HepG2 (cell line): ENCODE data around the gene CALN1. TPM values are rescaled to one million over a fixed set of nuclear protein-coding genes. Genes with fewer than 3 reads are reported as not detected.

Experiments used
- ATAC-seq: fragments of 200-7000 bp; cut with Tn5 transposase; 3 replicates; pipeline ENCODE4 v1.9.1; 2020; ENCODE audit warnings: mild to moderate bottlenecking, moderate library complexity
- BruUV-seq: library from RNA; stranded (reverse); fragments of 400-500 nt; replicated peaks from 2 replicates; lab custom pipeline; 2021; lab: Mats Ljungman, UMichigan
- CTCF ChIA-PET: fragments of 300-600 bp; formaldehyde crosslinking; extraction: SDS; loops from one replicate; lab custom pipeline; 2021; ENCODE audit warnings: low total read pairs, inconsistent platforms, low intra/inter-chr PET ratio; lab: Yijun Ruan, JAX
- POLR2A ChIA-PET: fragments of 350-600 bp; sonication (Branson Sonifier 250); formaldehyde crosslinking; loops from one replicate; lab custom pipeline; 2020; ENCODE audit warnings: antibody characterized with exemption, inconsistent platforms; lab: Yijun Ruan, JAX
- DNase-seq: peaks from one replicate; pipeline ENCODE4 v3.0.0-alpha.2; 2015; ENCODE audit warnings: low spot score
- FAIRE-seq: peaks from 3 replicates; lab custom pipeline; 2011; peaks lifted over from hg19 to GRCh38; lab: Jason Lieb, UNC
- H2AFZ ChIP-seq: one replicate; pipeline ENCODE4 v1.6.1; 2011; ENCODE audit warnings: low read length, inconsistent platforms
- H3K27ac ChIP-seq: fragments of 300-600 bp; 3 replicates; pipeline ENCODE4 v1.8.0; 2011; ENCODE audit warnings: mixed run types, mild to moderate bottlenecking, mixed read lengths, low read length, inconsistent platforms; ENCODE audit not compliant: insufficient read depth; ENCODE audit errors: extremely low read length
- H3K27me3 ChIP-seq, 2 experiments: fragments of 200-600 bp in 1 of 2; 2 replicates in 1 of 2; 3 replicates in 1 of 2; pipeline versions ENCODE4 v1.6.0 to v1.8.0; 2011; ENCODE audit warnings: low read length in 2 of 2, mild to moderate bottlenecking in 2 of 2, moderate library complexity in 2 of 2, inconsistent platforms in 1 of 2; ENCODE audit not compliant: insufficient read depth in 2 of 2, control insufficient read depth in 1 of 2
- H3K36me3 ChIP-seq, 2 experiments: fragments of 200-600 bp in 1 of 2; replicated peaks in 1 of 2; 2 replicates in 1 of 2; 3 replicates in 1 of 2; pipeline versions ENCODE4 v1.5.1 to v1.8.0; 2011; ENCODE audit warnings: low read length in 2 of 2, inconsistent platforms in 1 of 2; ENCODE audit not compliant: insufficient read depth in 2 of 2, control insufficient read depth in 1 of 2
- H3K4me1 ChIP-seq: 2 replicates; pipeline ENCODE4 v1.5.1; 2012; ENCODE audit warnings: low read length, inconsistent platforms; ENCODE audit not compliant: insufficient read depth
- H3K4me2 ChIP-seq: 2 replicates; pipeline ENCODE4 v1.6.0; 2011; ENCODE audit warnings: low read depth, low read length, inconsistent platforms
- H3K4me3 ChIP-seq, 3 experiments: fragments of 200-600 bp in 1 of 3; sonication (generic), shearing (Covaris generic) in 1 of 3; replicated peaks in 1 of 3; 2 replicates each; pipeline ENCODE4 v1.5.1; 2011 to 2016; ENCODE audit warnings: low read length in 3 of 3, inconsistent platforms in 2 of 3, low read depth in 2 of 3, mild to moderate bottlenecking in 2 of 3, control low read depth in 1 of 3, mixed read lengths in 1 of 3; ENCODE audit not compliant: insufficient read depth in 1 of 3
- H3K79me2 ChIP-seq: one replicate; pipeline ENCODE4 v1.6.1; 2011; ENCODE audit warnings: low read length, inconsistent platforms; ENCODE audit not compliant: insufficient read depth
- H3K9ac ChIP-seq: 2 replicates; pipeline ENCODE4 v1.6.0; 2011; ENCODE audit warnings: mild to moderate bottlenecking, low read depth, low read length, inconsistent platforms; ENCODE audit not compliant: insufficient read depth
- H3K9me3 ChIP-seq: 2 replicates; pipeline ENCODE4 v1.5.1; 2012; ENCODE audit warnings: mild to moderate bottlenecking, low read length
- H4K20me1 ChIP-seq: 2 replicates; pipeline ENCODE4 v1.6.0; 2011; ENCODE audit warnings: inconsistent platforms, mild to moderate bottlenecking, low read length, moderate library complexity; ENCODE audit not compliant: insufficient read depth
- CBX2 ChIP-seq, 2 experiments: fragments of 200-600 bp in 1 of 2; sonication (generic); formaldehyde crosslinking in 1 of 2; IDR thresholded peaks; 2 replicates each; pipeline versions ENCODE4 v1.7.0 to v1.8.1; 2018 to 2022; ENCODE audit warnings: low read depth in 2 of 2, low read length in 1 of 2, mild to moderate bottlenecking in 1 of 2, missing genetic modification reagents in 1 of 2
- DZIP1 ChIP-seq: sonication (generic); formaldehyde crosslinking; IDR thresholded peaks from 2 replicates; pipeline ENCODE4 v1.5.0; 2020; ENCODE audit warnings: mild to moderate bottlenecking, missing genetic modification reagents
- NFYB ChIP-seq: sonication (generic); formaldehyde crosslinking; IDR thresholded peaks from 2 replicates; pipeline ENCODE4 v1.4.0; 2020; ENCODE audit warnings: missing genetic modification reagents
- NR3C1 ChIP-seq: sonication (generic); formaldehyde crosslinking; IDR thresholded peaks from 2 replicates; pipeline ENCODE4 v1.4.0; 2020; ENCODE audit warnings: missing genetic modification reagents
- YY1 ChIP-seq: IDR thresholded peaks from 2 replicates; pipeline ENCODE4 v1.6.1; 2011; ENCODE audit warnings: low read length, low read depth, moderate library complexity, mild to moderate bottlenecking; ENCODE audit not compliant: insufficient read depth, insufficient replicate concordance
- ZBTB8A ChIP-seq: sonication (generic); formaldehyde crosslinking; IDR thresholded peaks from 2 replicates; pipeline ENCODE4 v1.4.0; 2020; ENCODE audit warnings: mild to moderate bottlenecking, low read depth, missing genetic modification reagents, borderline replicate concordance
- ZFP36L1 ChIP-seq: sonication (generic); formaldehyde crosslinking; IDR thresholded peaks from 2 replicates; pipeline ENCODE4 v1.8.0; 2022; ENCODE audit warnings: mild to moderate bottlenecking, missing genetic modification reagents, moderate library complexity
- ZKSCAN1 ChIP-seq: fragments of 150-350 bp; IDR thresholded peaks from 2 replicates; pipeline ENCODE4 v1.6.1; 2014; ENCODE audit warnings: low read length
- ZNF318 ChIP-seq: sonication (generic); formaldehyde crosslinking; IDR thresholded peaks from 2 replicates; pipeline ENCODE4 v1.4.0; 2020; ENCODE audit warnings: mild to moderate bottlenecking, missing genetic modification reagents
- ZNF552 ChIP-seq: sonication (generic); formaldehyde crosslinking; IDR thresholded peaks from 2 replicates; pipeline ENCODE4 v1.9.0; 2022; ENCODE audit warnings: missing genetic modification reagents, mild to moderate bottlenecking, borderline replicate concordance
- ZNF614 ChIP-seq: IDR thresholded peaks from 2 replicates; pipeline ENCODE4 v1.6.1; 2018; ENCODE audit warnings: missing biosample characterization, missing genetic modification reagents, inconsistent platforms, borderline replicate concordance
- ZNF704 ChIP-seq: sonication (generic); formaldehyde crosslinking; IDR thresholded peaks from 2 replicates; pipeline ENCODE4 v1.8.1; 2023; ENCODE audit warnings: mild to moderate bottlenecking, inconsistent platforms, moderate library complexity, missing genetic modification reagents, borderline replicate concordance
- WGBS: methylation state at CpG from one replicate; pipeline ENCODE4 v1.1.6; 2017; ENCODE audit warnings: low lambda C conversion rate; 5-methylcytosine and 5-hydroxymethylcytosine counted together
- in situ Hi-C: cut with HindIII; loops from 2 replicates; pipeline ENCODE4 v1.10.0; 2017; ENCODE audit warnings: low pct_unique_long_range_greater_than_20kb; ENCODE audit not compliant: extremely low pct_ligation_motif_present
- intact Hi-C: fragments of 100-400 bp; cut with micrococcal nuclease; formaldehyde crosslinking; loops from one replicate; pipeline ENCODE4 v1.10.0; 2022; ENCODE audit not compliant: unreplicated experiment
- polyA plus RNA-seq, 8 experiments: library from polyadenylated mRNA; depleted of rRNA in 3 of 8; stranded (reverse) in 7 of 8; unstranded in 1 of 8; fragments of >200 nt; fragmentation: Illumina TruSeq in 4 of 8; extraction: Trizol in 4 of 8; gene quantifications; 2 replicates each; pipeline versions ENCODE4 v1.2.1 to v1.2.3, GENCODE V29; 2011 to 2016; ENCODE audit warnings: low read depth in 4 of 8, missing spikeins in 1 of 8, mixed read lengths in 1 of 8; ENCODE audit not compliant: insufficient read depth in 1 of 8
- total RNA-seq, 5 experiments: library from RNA; depleted of rRNA; stranded (reverse); fragments of >200 nt; fragmentation: Illumina TruSeq; extraction: Trizol; gene quantifications; 2 replicates each; pipeline ENCODE4 v1.2.3, GENCODE V29; 2016; ENCODE audit warnings: low read depth in 1 of 5

CALN1 gene
- total and polyA plus RNA-seq, 2 of the 13 experiments (the other 11 are each of a cell fraction or from before 2014, with no cell fraction given): not detected

GRCh38 chr7:72279203-72279602, 132.9 kb downstream of the CALN1 start:
- Histone ChIP-seq H4K20me1 (no peaks in the 10 kb centered on the region), H3K36me3 (no peaks in the 10 kb centered on the region), H3K9me3 (peaks cover 7% of the 10 kb centered on the region), H3K9ac (no peak overlapping the region), H3K4me2 (no peak overlapping the region), H3K79me2 (no peaks in the 10 kb centered on the region), H3K4me1 (no peaks in the 10 kb centered on the region), H3K27ac (no peak overlapping the region), H2AFZ (no peak overlapping the region), H3K27me3 (no peaks in the 10 kb centered on the region), H3K4me3 (no peak overlapping the region)
- in situ Hi-C loops (no loop called here), intact Hi-C loops (no loop called here)
- DNase-seq (no peak), FAIRE-seq (no peak), ATAC-seq (no peak)
- no TSS peak for BruUV-seq
- TF ChIP-seq ZBTB8A (CRISPR knock-in tag) (no peak), ZNF614 (CRISPR knock-in tag) (no peak), ZFP36L1 (CRISPR knock-in tag) (no peak), ZNF704 (CRISPR knock-in tag) (no peak), CBX2 (IDR thresholded peaks at IDR 0.05; ENCODE audit: low read depth, low read length) (no peak), CBX2 (CRISPR knock-in tag; IDR thresholded peaks at IDR 0.05; ENCODE audit: low read depth) (no peak), ZNF552 (CRISPR knock-in tag) (no peak), DZIP1 (CRISPR knock-in tag) (no peak), ZKSCAN1 (no peak), ZNF318 (no peak), NFYB (CRISPR knock-in tag) (no peak), NR3C1 (CRISPR knock-in tag) (no peak), YY1 (no peak)
- ChIA-PET CTCF (no interaction called here), POLR2A (no interaction called here)
- WGBS: 33% methylated on average over 3 of the region's 3 CpGs
